Left ventricle myocardium inferior (tissue), 1 donor: Measurements from ENCODE around the gene SYK. TPM values are rescaled to one million over a fixed set of nuclear protein-coding genes. Genes with fewer than 3 reads are reported as not detected.

Source experiments
- DNase-seq: peaks from one replicate; pipeline ENCODE4 v3.0.0-alpha.2; 2020
- H3K27ac ChIP-seq: fragments of 200-600 bp; replicated peaks from 2 replicates; pipeline ENCODE4 v1.8.0; 2021
- H3K27me3 ChIP-seq: fragments of 200-600 bp; 2 replicates; pipeline ENCODE4 v1.8.0; 2021; ENCODE audit warnings: low read depth
- H3K36me3 ChIP-seq: fragments of 200-600 bp; 2 replicates; pipeline ENCODE4 v1.8.0; 2021
- H3K4me1 ChIP-seq: fragments of 200-600 bp; 2 replicates; pipeline ENCODE4 v1.8.0; 2021
- H3K4me3 ChIP-seq: fragments of 200-600 bp; 2 replicates; pipeline ENCODE4 v1.8.0; 2021; ENCODE audit warnings: mild to moderate bottlenecking, moderate library complexity
- H3K9me3 ChIP-seq: fragments of 200-600 bp; replicated peaks from 2 replicates; pipeline ENCODE4 v1.8.0; 2021
- CTCF ChIP-seq: fragments of 200-600 bp; IDR thresholded peaks from 2 replicates; pipeline ENCODE4 v1.8.0; 2021; ENCODE audit warnings: antibody characterized with exemption, mild to moderate bottlenecking, borderline replicate concordance
- intact Hi-C: fragments of 100-400 bp; cut with micrococcal nuclease; formaldehyde crosslinking; loops from one replicate; pipeline ENCODE4 v1.11.0; 2022
- total RNA-seq: library from RNA; stranded (reverse); fragmentation: NEBNext Ultra II Directional; extraction: Animal tissue kit (Norgen Biotek cat#: 25700); gene quantifications from one replicate; pipeline ENCODE4 v1.2.1, GENCODE V29; 2021
- donor health status: DM: no; HTN: yes; CAD: no; lungs with severe emphysema.

The SYK gene
- total RNA-seq, 1 donor from 2014 or later, result 5.4 TPM

- intact Hi-C loops, result no loop called here
- H3K4me3 ChIP-seq, result no peak overlapping the region
- H3K36me3 ChIP-seq, result no peaks in the 10 kb centered on the region
- peaks cover 8% of the 10 kb centered on the region for H3K4me1 ChIP-seq
- DNase-seq, result no peak
- H3K27me3 ChIP-seq, result no peaks in the 10 kb centered on the region
- no peak overlapping the region for H3K27ac ChIP-seq
- H3K9me3 ChIP-seq, result no peaks in the 10 kb centered on the region
- TF ChIP-seq CTCF, result no peak
Measured at GRCh38 chr9:90857855-90858254, 56.2 kb downstream of the SYK start.

- intact Hi-C loops, result no loop called here
- Histone ChIP-seq H3K4me3 (no peak overlapping the region), H3K27ac (no peak overlapping the region), H3K9me3 (no peaks in the 10 kb centered on the region), H3K4me1 (peaks cover 8% of the 10 kb centered on the region), H3K36me3 (no peaks in the 10 kb centered on the region), H3K27me3 (no peaks in the 10 kb centered on the region)
- TF ChIP-seq CTCF, result peak; percentile 30
- DNase-seq, result no peak
Measured at GRCh38 chr9:90858457-90858901, 56.9 kb downstream of the SYK start.

- no peak for TF ChIP-seq CTCF
- Histone ChIP-seq H3K27me3 (no peaks in the 10 kb centered on the region), H3K9me3 (no peaks in the 10 kb centered on the region), H3K36me3 (no peaks in the 10 kb centered on the region), H3K4me3 (no peak overlapping the region), H3K4me1 (peaks cover 8% of the 10 kb centered on the region), H3K27ac (no peak overlapping the region)
- intact Hi-C loops, result loop anchor here (10.0 kb wide), 2 partner anchors 716 to 1266 kb away; no protein-coding TSS in a partner anchor
- no peak for DNase-seq
Measured at GRCh38 chr9:90860382-90860781, 58.8 kb downstream of the SYK start.

GRCh38 chr9:90860826-90861225, 59.2 kb downstream of the SYK start:
- H3K4me3 ChIP-seq, result no peak overlapping the region

GRCh38 chr9:90861380-90861779, 59.8 kb downstream of the SYK start:
- peaks cover 8% of the 10 kb centered on the region for H3K4me1 ChIP-seq
- no peak for TF ChIP-seq CTCF
- no peaks in the 10 kb centered on the region for H3K36me3 ChIP-seq
- DNase-seq, result no peak
- H3K9me3 ChIP-seq, result no peaks in the 10 kb centered on the region
- no peak overlapping the region for H3K27ac ChIP-seq
- intact Hi-C loops, result loop anchor here (10.0 kb wide), 2 partner anchors 717 to 1267 kb away; no protein-coding TSS in a partner anchor
- no peak overlapping the region for H3K4me3 ChIP-seq
- H3K27me3 ChIP-seq, result no peaks in the 10 kb centered on the region

More at GRCh38 chr9:90860826-90861225, 59.2 kb downstream of the SYK start:
- no peak for DNase-seq
- no peak for TF ChIP-seq CTCF
- H3K27ac ChIP-seq, result no peak overlapping the region
- H3K36me3 ChIP-seq, result no peaks in the 10 kb centered on the region
- peaks cover 8% of the 10 kb centered on the region for H3K4me1 ChIP-seq
- intact Hi-C loops, result loop anchor here (10.0 kb wide), 2 partner anchors 716 to 1266 kb away; no protein-coding TSS in a partner anchor
- no peaks in the 10 kb centered on the region for H3K27me3 ChIP-seq
- no peaks in the 10 kb centered on the region for H3K9me3 ChIP-seq
